ENCODE results near the gene BCAT1.
A peak's percentile ranks its signal among the peaks of the same experiment; 100 is the strongest.

Gene BCAT1

GRCh38 chr12:24764712-24765111, 184.2 kb downstream of the BCAT1 start:
- Histone ChIP-seq H3K4me1 (ENCODE audit: control insufficient read depth, insufficient read depth, low read length) (peaks cover 16% of the 10 kb centered on the region), H3K27ac (ENCODE audit: low read depth, low read length) (no peak overlapping the region), H3K4me3 (ENCODE audit: low read depth, low read length) (no peak overlapping the region), H3K9ac (ENCODE audit: low read depth, low read length) (no peak overlapping the region), H3K27me3 (ENCODE audit: control insufficient read depth, insufficient read depth, low read length) (no peaks in the 10 kb centered on the region), H3K36me3 (ENCODE audit: control insufficient read depth, insufficient read depth, low read length) (no peaks in the 10 kb centered on the region), H3K9me3 (ENCODE audit: control insufficient read depth, insufficient read depth, low read length) (no peaks in the 10 kb centered on the region)

GRCh38 chr12:24760606-24761378, 188.1 kb downstream of the BCAT1 start:
- H3K9ac ChIP-seq (ENCODE audit: low read depth, low read length), result no peak overlapping the region

GRCh38 chr12:24760162-24760561, 188.7 kb downstream of the BCAT1 start:
- H3K4me3 ChIP-seq (ENCODE audit: low read depth, low read length), result no peak overlapping the region
- peak overlapping the region; percentile 62 for H3K27ac ChIP-seq (ENCODE audit: low read depth, low read length)
- H3K36me3 ChIP-seq (ENCODE audit: control insufficient read depth, insufficient read depth, low read length), result no peaks in the 10 kb centered on the region
- peaks cover 19% of the 10 kb centered on the region for H3K4me1 ChIP-seq (ENCODE audit: control insufficient read depth, insufficient read depth, low read length)
- no peak overlapping the region for H3K9ac ChIP-seq (ENCODE audit: low read depth, low read length)
- no peaks in the 10 kb centered on the region for H3K27me3 ChIP-seq (ENCODE audit: control insufficient read depth, insufficient read depth, low read length)
- H3K9me3 ChIP-seq (ENCODE audit: control insufficient read depth, insufficient read depth, low read length), result no peaks in the 10 kb centered on the region

More at GRCh38 chr12:24760606-24761378, 188.1 kb downstream of the BCAT1 start:
- H3K27ac ChIP-seq (ENCODE audit: low read depth, low read length), result peak overlapping the region; percentile 62
- peaks cover 17% of the 10 kb centered on the region for H3K4me1 ChIP-seq (ENCODE audit: control insufficient read depth, insufficient read depth, low read length)
- H3K9me3 ChIP-seq (ENCODE audit: control insufficient read depth, insufficient read depth, low read length), result no peaks in the 10 kb centered on the region
- H3K36me3 ChIP-seq (ENCODE audit: control insufficient read depth, insufficient read depth, low read length), result no peaks in the 10 kb centered on the region
- H3K4me3 ChIP-seq (ENCODE audit: low read depth, low read length), result no peak overlapping the region
- no peaks in the 10 kb centered on the region for H3K27me3 ChIP-seq (ENCODE audit: control insufficient read depth, insufficient read depth, low read length)
